CD4-positive, alpha-beta T cell treated with Interleukin-1 beta for 1 hour (primary cell): Measurements from ENCODE around the gene TSR2.

Experiments used
- DNase-seq, 2 donors: peaks; one replicate each; pipeline ENCODE4 v3.0.0-alpha.2; 2020 to 2022

The TSR2 gene

GRCh38 chrX:54439960-54440871 is at the start of gene TSR2:
TSR2 (plus strand) TSS chrX:54440404; CDS start chrX:54440422, 18 bp downstream.
- peak; percentile 78 to 83 for DNase-seq

DNA sequence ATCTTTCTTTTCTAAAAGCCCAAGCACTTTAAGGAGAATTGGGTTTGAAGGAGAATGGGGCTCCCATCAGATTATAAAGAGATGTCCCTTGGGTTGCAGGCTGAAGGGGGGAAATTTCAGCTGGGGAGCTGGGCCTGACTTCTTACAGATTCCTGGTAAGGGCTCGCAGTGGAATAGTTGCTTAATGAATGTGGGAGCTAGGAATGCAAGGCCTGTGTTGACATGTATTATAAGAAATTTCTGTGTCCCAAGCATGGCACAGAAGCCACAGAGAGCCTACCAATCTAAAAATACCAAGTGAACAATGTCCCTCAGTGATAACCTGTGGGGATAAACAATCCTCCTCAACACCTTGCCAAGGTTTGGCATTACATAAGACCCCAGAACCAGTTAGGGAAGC is 43.1 kb upstream of the TSR2 start:
- no peak for DNase-seq

DNA sequence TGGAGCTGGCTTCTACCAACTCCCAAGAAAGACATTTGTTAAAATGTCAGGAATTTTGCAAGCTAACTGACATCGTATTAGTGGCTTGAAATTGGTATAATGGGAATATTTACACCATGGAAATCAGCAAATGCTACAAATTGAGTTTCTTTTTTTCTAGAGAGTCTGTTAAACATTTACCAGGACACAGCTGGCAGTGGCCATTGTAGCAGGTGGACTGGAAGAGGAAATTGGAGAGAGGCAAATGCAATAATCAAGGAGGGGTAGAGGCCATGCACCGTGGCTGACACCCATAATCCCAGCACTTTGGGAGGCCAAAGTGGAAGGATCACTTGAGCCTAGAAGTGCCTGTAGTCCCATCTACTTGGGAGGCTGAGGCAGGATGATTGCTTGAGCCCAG is 32.9 kb upstream of the TSR2 start:
- no peak for DNase-seq

DNA sequence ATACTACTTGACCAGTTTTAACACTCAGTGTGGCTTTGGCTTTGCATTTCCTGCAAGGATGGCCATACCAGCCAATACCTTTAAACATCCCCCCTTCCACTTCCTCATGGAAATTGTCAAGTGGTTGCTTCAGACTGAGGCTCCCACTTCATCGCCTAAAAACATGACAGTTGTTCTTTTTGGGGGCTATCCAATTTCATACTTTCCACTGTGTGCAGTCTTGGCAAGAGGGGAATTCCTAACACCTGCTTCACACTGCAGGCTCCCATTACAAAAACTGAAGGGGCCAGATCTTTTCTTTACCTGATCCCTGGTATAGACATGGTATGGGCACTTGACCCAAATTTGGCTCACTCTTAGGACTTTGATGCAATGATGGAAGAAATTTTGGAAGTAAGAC is 28.5 kb upstream of the TSR2 start:
- no peak for DNase-seq

- DNase-seq = no peak
Measured at GRCh38 chrX:54413753-54414152, 26.5 kb upstream of the TSR2 start.

DNA sequence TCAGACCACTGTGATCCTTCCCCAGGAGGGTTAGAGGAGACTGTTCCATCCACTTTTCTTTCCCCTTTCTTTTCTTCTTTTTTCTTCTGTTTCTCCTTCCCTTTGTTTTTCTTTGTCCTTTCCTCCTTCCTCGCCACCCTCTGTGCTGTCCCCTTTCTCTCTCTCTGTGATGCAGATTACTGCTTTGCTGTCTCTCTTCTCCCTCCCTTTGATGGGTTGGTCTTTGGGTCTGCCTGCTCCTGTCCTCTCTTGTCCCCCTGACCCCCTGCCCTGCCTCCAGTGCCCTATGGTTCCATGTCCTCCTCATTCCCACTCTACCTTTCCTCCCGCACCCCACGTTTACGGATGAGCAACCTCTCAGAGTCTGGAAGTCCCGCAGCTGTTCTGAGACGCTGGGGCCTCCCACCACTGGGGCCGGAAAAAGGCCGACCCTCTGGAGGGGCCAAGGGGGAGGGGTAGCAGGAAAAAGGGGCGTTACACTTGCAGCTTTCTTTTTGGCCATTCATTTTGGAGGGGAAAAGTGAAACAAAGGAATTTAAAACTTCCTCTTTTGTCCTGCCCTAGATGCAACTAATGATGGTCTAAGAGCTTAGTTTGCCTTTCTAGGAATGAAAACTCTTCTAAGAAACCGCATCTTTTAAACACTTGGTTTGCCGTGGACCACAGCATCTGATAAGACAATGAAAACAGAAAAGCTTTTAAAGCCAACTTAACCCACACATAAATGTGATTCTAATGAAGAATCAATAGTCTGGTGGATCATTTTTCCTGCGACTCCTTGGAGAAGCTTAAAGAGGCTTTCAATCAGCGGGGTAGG is 24.5 kb upstream of the TSR2 start:
- no peak for DNase-seq

GRCh38 chrX:54416965-54417364 is 23.2 kb upstream of the TSR2 start:
- no peak for DNase-seq

- DNase-seq = no peak
Measured at GRCh38 chrX:54419559-54420302, 20.5 kb upstream of the TSR2 start.

- no peak for DNase-seq
Measured at GRCh38 chrX:54422168-54422567, 18.0 kb upstream of the TSR2 start.

GRCh38 chrX:54423161-54423888 is 16.9 kb upstream of the TSR2 start:
- DNase-seq = peak in 1 of 2 donors; percentile 10

GRCh38 chrX:54427837-54428424 is 12.3 kb upstream of the TSR2 start:
- no peak for DNase-seq

DNA sequence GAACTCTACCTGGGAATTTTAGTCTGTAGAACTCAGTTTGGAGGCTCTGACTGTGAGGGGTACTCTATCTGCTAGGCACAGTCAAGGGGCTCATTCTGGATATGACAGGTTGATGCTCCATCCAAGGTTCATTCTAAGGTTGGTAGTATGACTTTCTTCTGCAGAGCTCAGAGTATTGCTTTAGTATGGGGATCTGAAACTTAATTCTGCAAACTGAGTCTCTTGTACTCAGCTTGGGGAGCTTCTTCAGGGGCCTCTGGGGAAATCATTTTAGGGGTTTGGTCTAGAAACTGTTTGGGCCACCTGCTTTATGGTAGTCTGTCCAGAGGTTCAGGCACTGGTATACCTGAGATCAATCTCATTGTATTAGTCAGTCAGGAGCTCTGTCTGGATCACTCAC is 9.7 kb upstream of the TSR2 start:
- no peak for DNase-seq

DNA sequence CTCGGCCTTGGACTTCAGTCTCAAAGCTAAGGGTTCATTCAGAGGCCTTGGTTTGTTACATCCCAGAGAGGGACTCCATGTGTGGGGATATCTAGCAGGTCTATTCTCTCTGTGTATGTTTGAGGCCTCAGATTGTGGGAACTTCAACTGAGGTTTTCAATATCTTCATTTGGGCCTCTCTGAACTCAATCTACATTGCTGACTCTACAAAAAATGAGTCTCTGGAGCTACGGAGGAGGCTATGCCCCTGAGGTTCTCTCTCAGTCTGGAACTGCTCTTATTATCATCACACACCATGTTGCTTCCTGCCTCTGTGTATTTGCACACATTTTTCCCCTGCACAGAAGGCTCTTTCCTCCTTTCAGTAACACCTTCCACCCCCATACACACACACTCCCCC is 5.1 kb upstream of the TSR2 start:
- no peak for DNase-seq

DNA sequence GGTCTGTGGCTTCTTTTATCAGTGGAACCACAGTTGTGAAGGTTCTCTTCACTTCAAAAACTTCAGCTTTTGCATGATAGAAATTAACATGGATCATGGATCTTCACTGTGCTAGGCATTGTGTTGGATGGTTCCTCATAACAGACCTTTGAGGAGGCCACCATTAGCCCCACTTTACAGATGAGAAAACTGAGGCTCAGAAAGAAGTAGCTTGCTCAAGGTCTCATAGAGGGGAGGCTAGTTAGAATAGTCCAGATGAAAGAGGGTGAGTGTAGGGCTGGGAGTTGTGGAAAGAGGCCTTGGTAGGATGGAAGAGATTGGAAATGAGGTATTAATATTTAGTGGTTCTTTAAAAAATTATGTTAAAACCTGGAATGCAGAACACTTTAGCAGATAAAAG is 2.6 kb downstream of the TSR2 start:
- DNase-seq = no peak

DNA sequence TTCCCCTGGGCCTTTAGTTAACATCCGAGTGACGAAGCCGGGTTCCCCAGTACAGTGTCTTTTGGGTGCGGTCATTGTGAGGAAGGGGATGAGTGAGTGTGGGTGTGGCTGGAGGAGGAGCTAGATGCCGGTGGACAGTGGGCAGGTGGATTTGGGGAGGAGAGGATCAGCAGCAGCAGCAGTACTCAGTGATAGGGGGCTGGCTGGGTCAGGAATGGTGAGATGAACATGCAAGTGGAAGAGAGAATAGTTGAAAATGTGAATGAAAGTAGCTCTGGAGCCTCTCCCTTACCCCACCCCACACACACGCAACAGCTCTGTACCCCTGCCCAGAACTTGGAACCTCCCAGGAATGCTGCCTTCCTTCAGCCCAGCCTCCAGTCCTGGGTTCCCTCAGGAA is 4.5 kb downstream of the TSR2 start:
- no peak for DNase-seq

DNA sequence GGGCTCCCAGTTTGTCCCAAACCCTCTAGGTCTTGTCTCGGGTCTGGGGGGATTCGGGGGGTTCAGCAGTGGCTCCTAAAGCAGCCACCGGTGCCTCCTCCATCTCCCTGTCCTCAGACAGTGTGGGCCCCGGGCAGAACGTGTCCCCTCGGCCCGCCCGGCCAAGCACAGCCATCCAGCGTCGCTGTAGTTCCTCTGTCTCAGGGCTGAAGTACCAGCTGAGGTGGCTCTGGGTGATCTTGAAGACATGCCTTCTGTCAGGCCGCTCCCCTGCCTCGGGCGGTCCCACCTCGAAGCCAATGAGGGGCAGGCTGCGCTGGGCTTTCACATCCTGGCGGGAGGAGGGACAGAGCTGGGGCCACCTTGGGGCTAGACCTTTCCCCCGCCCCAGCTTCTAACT is 5.9 kb downstream of the TSR2 start:
- DNase-seq = no peak

DNA sequence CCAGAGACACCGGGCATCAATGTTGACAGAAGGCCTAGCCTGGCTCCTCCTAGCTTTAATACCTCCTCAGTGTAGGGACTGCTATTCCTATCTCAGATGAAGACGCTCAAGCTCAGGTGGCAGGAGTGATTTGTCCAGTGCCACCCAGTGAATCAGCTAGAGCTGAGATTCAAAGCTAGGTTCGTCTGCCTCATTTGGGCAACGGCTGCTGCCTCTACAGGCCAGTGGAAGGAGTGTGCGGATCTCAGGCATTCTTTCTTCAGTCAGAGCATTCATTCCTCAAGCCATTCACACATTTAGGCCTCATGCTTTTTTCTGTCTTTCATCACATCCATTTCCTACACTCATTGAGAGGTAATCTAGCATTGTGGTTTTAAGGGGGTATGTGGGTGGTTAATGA is 7.3 kb downstream of the TSR2 start:
- no peak for DNase-seq

GRCh38 chrX:54449929-54450328 is 9.7 kb downstream of the TSR2 start:
- no peak for DNase-seq

GRCh38 chrX:54452920-54453319 is 12.7 kb downstream of the TSR2 start:
- no peak for DNase-seq

DNA sequence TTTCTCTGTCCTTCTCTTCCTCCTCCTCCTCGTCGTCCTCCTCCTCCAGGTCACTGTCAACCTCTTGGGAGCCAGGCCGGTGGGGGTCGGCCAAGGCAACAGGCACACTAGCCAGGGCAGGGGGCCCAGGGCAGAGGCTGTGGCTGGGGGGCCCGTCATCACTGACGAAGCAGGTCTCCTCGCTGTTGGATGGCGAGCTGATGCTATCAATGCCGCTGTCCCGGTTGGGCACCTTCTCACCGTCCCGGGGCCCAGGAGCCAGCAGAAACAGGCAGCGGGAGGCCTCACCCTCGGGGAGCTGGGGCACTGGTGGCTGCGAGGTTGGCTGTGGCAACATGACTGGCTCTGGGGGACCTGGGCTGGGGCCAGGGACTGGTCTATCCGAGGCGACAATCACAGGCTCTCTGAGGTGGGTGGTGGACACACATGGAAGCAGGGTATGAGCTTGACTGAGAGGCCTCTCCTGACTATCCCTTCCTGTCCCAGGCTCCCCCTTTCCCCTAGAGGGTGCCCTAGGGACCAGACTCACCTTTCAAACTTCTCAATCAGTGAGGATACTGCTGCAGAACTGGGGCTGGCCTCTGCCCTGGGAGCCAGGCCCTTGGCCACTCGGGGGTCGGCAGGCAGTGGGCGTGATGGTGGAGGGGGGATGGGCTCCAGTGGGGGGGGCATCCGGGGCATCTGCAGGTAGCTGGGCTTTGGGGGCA is 30.0 kb downstream of the TSR2 start:
- no peak for DNase-seq
